K562 (cell line): ENCODE results near the gene OLFML3.

ENCODE experiments used
- GABPB1 ChIP-seq: sonication (generic); formaldehyde crosslinking; IDR thresholded peaks from 2 replicates; pipeline ENCODE4 v1.8.0; 2022; ENCODE audit warnings: mild to moderate bottlenecking, missing genetic modification reagents
- POLR2AphosphoS5 ChIP-seq: IDR thresholded peaks from 2 replicates; pipeline ENCODE4 v1.6.1; 2011; ENCODE audit warnings: mild to moderate bottlenecking, low read depth, low read length, moderate library complexity; ENCODE audit not compliant: control insufficient read depth, insufficient read depth
- USF1 ChIP-seq: sonication (generic); formaldehyde crosslinking; IDR thresholded peaks from 2 replicates; pipeline ENCODE4 v1.9.0; 2022; ENCODE audit warnings: mild to moderate bottlenecking, missing genetic modification reagents
- ZNF274 ChIP-seq: IDR thresholded peaks from 2 replicates; pipeline ENCODE4 v1.6.1; 2011; ENCODE audit warnings: low read depth, mild to moderate bottlenecking, low read length, moderate library complexity, borderline replicate concordance

GRCh38 chr1:113990530-113990929 lies 11.3 kb downstream of the OLFML3 start:
- TF ChIP-seq USF1 (CRISPR knock-in tag) (no peak), GABPB1 (CRISPR knock-in tag) (no peak), POLR2AphosphoS5 (no peak), ZNF274 (no peak)
